Suprapubic skin (tissue), 4 donors: ENCODE data around the gene RFX3. TPM values are rescaled to one million over a fixed set of nuclear protein-coding genes. Genes with fewer than 3 reads are reported as not detected.

ENCODE experiments used
- DNase-seq, 2 donors: peaks; one replicate each; pipeline ENCODE4 v3.0.0-alpha.2; 2019; ENCODE audit warnings: low spot score in 2 of 2
- H3K27ac ChIP-seq: fragments of 200-600 bp; sonication (generic); one replicate; pipeline ENCODE4 v1.5.1; 2019
- H3K27me3 ChIP-seq: fragments of 200-600 bp; sonication (generic); one replicate; pipeline ENCODE4 v1.5.1; 2019
- H3K36me3 ChIP-seq: fragments of 200-600 bp; sonication (generic); one replicate; pipeline ENCODE4 v1.5.1; 2019
- H3K4me1 ChIP-seq: fragments of 200-600 bp; sonication (generic); one replicate; pipeline ENCODE4 v1.5.1; 2019
- H3K4me3 ChIP-seq: fragments of 200-600 bp; sonication (generic); one replicate; pipeline ENCODE4 v1.5.1; 2019; ENCODE audit warnings: mild to moderate bottlenecking
- H3K9me3 ChIP-seq: fragments of 200-600 bp; sonication (generic); one replicate; pipeline ENCODE4 v1.5.1; 2019
- CTCF ChIP-seq, 2 donors: fragments of 200-600 bp in 1 of 2; fragments of 450-650 bp in 1 of 2; sonication (generic) in 1 of 2; IDR thresholded peaks; one replicate each; pipeline ENCODE4 v1.5.1; 2016 to 2019; ENCODE audit warnings: antibody characterized with exemption in 2 of 2, mild to moderate bottlenecking in 1 of 2, moderate library complexity in 1 of 2
- EP300 ChIP-seq: sonication (generic); formaldehyde crosslinking; IDR thresholded peaks from one replicate; pipeline ENCODE4 v1.6.1; 2017; ENCODE audit warnings: antibody characterized with exemption
- POLR2A ChIP-seq, 2 donors: fragments of 450-650 bp; IDR thresholded peaks; one replicate each; pipeline ENCODE4 v1.6.1; 2017; ENCODE audit warnings: antibody characterized with exemption in 2 of 2, mild to moderate bottlenecking in 2 of 2, moderate library complexity in 2 of 2
- POLR2AphosphoS5 ChIP-seq, 3 donors: sonication (generic); formaldehyde crosslinking; IDR thresholded peaks; one replicate each; pipeline ENCODE4 v1.6.1; 2017; ENCODE audit warnings: antibody characterized with exemption in 3 of 3
- WGBS: methylation state at CpG from one replicate; pipeline ENCODE4 v1.1.5; 2018; 5-methylcytosine and 5-hydroxymethylcytosine counted together
- total RNA-seq, 4 donors: library from RNA; depleted of rRNA; stranded (reverse); fragments of >200 nt; gene quantifications; one replicate each; pipeline ENCODE4 v1.1.0, GENCODE V29; 2016

RFX3 gene
- total RNA-seq, 4 donors from 2014 or later = 7.7 to 23.5 (median 9.4) TPM

- no peaks in the 10 kb centered on the region for H3K36me3 ChIP-seq
- TF ChIP-seq POLR2A (IDR thresholded peaks at IDR 0.05) (no peak), EP300 (no peak), POLR2AphosphoS5 (IDR thresholded peaks at IDR 0.05) (no peak), CTCF (IDR thresholded peaks at IDR 0.05) (no peak)
- H3K27ac ChIP-seq = no peak overlapping the region
- H3K27me3 ChIP-seq = peaks cover 16% of the 10 kb centered on the region
- peaks cover 10% of the 10 kb centered on the region for H3K4me1 ChIP-seq
- DNase-seq = no peak
- H3K4me3 ChIP-seq = no peak overlapping the region
- no peaks in the 10 kb centered on the region for H3K9me3 ChIP-seq
- WGBS = 80% methylated on average over 4 of the region's 4 CpGs
These were observed 348.5 kb downstream of the RFX3 start for GRCh38 chr9:3177146-3177761.

GRCh38 chr9:3173374-3173773 is 352.4 kb downstream of the RFX3 start:
- no peak overlapping the region for H3K27ac ChIP-seq
- no peak for DNase-seq
- WGBS = 86% methylated on average over 4 of the region's 4 CpGs
- H3K27me3 ChIP-seq = no peaks in the 10 kb centered on the region
- H3K4me1 ChIP-seq = no peaks in the 10 kb centered on the region
- H3K9me3 ChIP-seq = no peaks in the 10 kb centered on the region
- H3K36me3 ChIP-seq = no peaks in the 10 kb centered on the region
- no peak for TF ChIP-seq EP300
- TF ChIP-seq POLR2AphosphoS5 (IDR thresholded peaks at IDR 0.05) = no peak
- no peak for TF ChIP-seq CTCF (IDR thresholded peaks at IDR 0.05)
- TF ChIP-seq POLR2A (IDR thresholded peaks at IDR 0.05) = no peak
- H3K4me3 ChIP-seq = no peak overlapping the region

GRCh38 chr9:3170819-3171218 is 355.0 kb downstream of the RFX3 start:
- no peaks in the 10 kb centered on the region for H3K9me3 ChIP-seq
- no peaks in the 10 kb centered on the region for H3K4me1 ChIP-seq
- TF ChIP-seq EP300 (no peak), POLR2AphosphoS5 (IDR thresholded peaks at IDR 0.05) (no peak), CTCF (IDR thresholded peaks at IDR 0.05) (no peak), POLR2A (IDR thresholded peaks at IDR 0.05) (no peak)
- no peak for DNase-seq
- H3K27me3 ChIP-seq = no peaks in the 10 kb centered on the region
- H3K36me3 ChIP-seq = no peaks in the 10 kb centered on the region
- no peak overlapping the region for H3K27ac ChIP-seq
- no peak overlapping the region for H3K4me3 ChIP-seq
